Caco-2 (cell line): ENCODE data around the gene CNOT2. TPM values are rescaled to one million over a fixed set of nuclear protein-coding genes. Genes with fewer than 3 reads are reported as not detected.

Experiments
- BruUV-seq: library from RNA; stranded (reverse); fragments of 400-500 nt; replicated peaks from 2 replicates; lab custom pipeline; 2021; lab: Mats Ljungman, UMichigan
- CTCF ChIA-PET: fragments of 300-600 bp; sonication (Branson Sonifier 250); formaldehyde crosslinking; loops from one replicate; lab custom pipeline; 2022; ENCODE audit warnings: antibody characterized with exemption; lab: Charles Lee
- POLR2A ChIA-PET: fragments of 300-600 bp; sonication (Branson Sonifier 250); formaldehyde crosslinking; loops from one replicate; lab custom pipeline; 2022; ENCODE audit warnings: antibody characterized with exemption; lab: Charles Lee
- DNase-seq, 2 experiments: peaks; one replicate each; pipeline versions ENCODE4 v3.0.0 to v3.0.0-alpha.2; 2020 to 2022
- H3K27me3 ChIP-seq: replicated peaks from 2 replicates; pipeline ENCODE4 v1.6.0; 2011; ENCODE audit warnings: low read length; ENCODE audit not compliant: control insufficient read depth, insufficient read depth
- H3K36me3 ChIP-seq: 2 replicates; pipeline ENCODE4 v1.5.1; 2011; ENCODE audit warnings: low read length; ENCODE audit not compliant: control insufficient read depth, insufficient read depth
- H3K4me1 ChIP-seq: fragments of 250-450 bp; sonication (Bioruptor Pico); 2 replicates; pipeline ENCODE4 v1.5.1; 2020; ENCODE audit warnings: mild to moderate bottlenecking
- H3K4me3 ChIP-seq: 2 replicates; pipeline ENCODE4 v1.5.1; 2011; ENCODE audit warnings: low read depth, mild to moderate bottlenecking, control low read depth, low read length
- H3K9me3 ChIP-seq: fragments of 250-450 bp; sonication (Bioruptor Pico); 2 replicates; pipeline ENCODE4 v1.5.1; 2020; ENCODE audit warnings: mild to moderate bottlenecking, moderate library complexity
- H3K27ac Mint-ChIP-seq: one replicate; pipeline ENCODE4 v1.8.0; 2022; ENCODE audit warnings: mixed read lengths; ENCODE audit not compliant: unreplicated experiment
- H3K27me3 Mint-ChIP-seq: one replicate; pipeline ENCODE4 v1.8.0; 2022; ENCODE audit warnings: mixed read lengths; ENCODE audit not compliant: insufficient read depth, unreplicated experiment
- H3K36me3 Mint-ChIP-seq: one replicate; pipeline ENCODE4 v1.8.0; 2022; ENCODE audit warnings: mild to moderate bottlenecking, mixed read lengths; ENCODE audit not compliant: insufficient read depth, unreplicated experiment
- H3K4me1 Mint-ChIP-seq: one replicate; pipeline ENCODE4 v1.8.0; 2022; ENCODE audit warnings: low read depth, mixed read lengths; ENCODE audit not compliant: unreplicated experiment
- H3K4me3 Mint-ChIP-seq: one replicate; pipeline ENCODE4 v1.8.0; 2022; ENCODE audit warnings: mild to moderate bottlenecking, moderate library complexity, mixed read lengths; ENCODE audit not compliant: unreplicated experiment
- H3K9me3 Mint-ChIP-seq: one replicate; pipeline ENCODE4 v1.8.0; 2022; ENCODE audit warnings: mixed read lengths; ENCODE audit not compliant: unreplicated experiment
- CTCF ChIP-seq, 2 experiments: fragments of 200-600 bp in 1 of 2; IDR thresholded peaks; 1 replicate in 1 of 2; 2 replicates in 1 of 2; pipeline versions ENCODE4 v1.5.1 to v1.8.0; 2011 to 2022; ENCODE audit warnings: antibody characterized with exemption in 1 of 2, control low read depth in 1 of 2, inconsistent platforms in 1 of 2, low read depth in 1 of 2, low read length in 1 of 2, mild to moderate bottlenecking in 1 of 2, moderate library complexity in 1 of 2; ENCODE audit not compliant: insufficient read depth in 1 of 2, severe bottlenecking in 1 of 2, unreplicated experiment in 1 of 2
- intact Hi-C: fragments of 100-400 bp; cut with micrococcal nuclease; formaldehyde crosslinking; loops from one replicate; pipeline ENCODE4 v1.10.0; 2022; ENCODE audit not compliant: unreplicated experiment
- total RNA-seq: library from RNA; stranded (reverse); gene quantifications from 2 replicates; pipeline ENCODE4 v1.2.3, GENCODE V29; 2022

Gene CNOT2
- total RNA-seq, 1 experiment from 2014 or later, result 83.5 TPM

GRCh38 chr12:70400124-70400523 lies 156.9 kb downstream of the CNOT2 start:
- Mint-ChIP-seq H3K27me3 (peaks cover 5% of the 10 kb centered on the region), H3K36me3 (no peaks in the 10 kb centered on the region), H3K27ac (no peak overlapping the region), H3K4me3 (no peak overlapping the region), H3K4me1 (peaks cover 6% of the 10 kb centered on the region), H3K9me3 (no peaks in the 10 kb centered on the region)
- intact Hi-C loops, result no loop called here
- H3K4me1 ChIP-seq, result no peaks in the 10 kb centered on the region
- CTCF ChIA-PET, result no interaction called here
- H3K36me3 ChIP-seq, result no peaks in the 10 kb centered on the region
- no peak overlapping the region for H3K4me3 ChIP-seq
- no TSS peak for BruUV-seq
- H3K9me3 ChIP-seq, result no peaks in the 10 kb centered on the region
- DNase-seq, result no peak
- H3K27me3 ChIP-seq, result no peaks in the 10 kb centered on the region
- POLR2A ChIA-PET, result no interaction called here
- no peak for TF ChIP-seq CTCF (IDR thresholded peaks at IDR 0.05; ENCODE audit: insufficient read depth in 1 of 2, low read depth in 1 of 2, low read length in 1 of 2, severe bottlenecking in 1 of 2, unreplicated experiment in 1 of 2)

- Mint-ChIP-seq H3K27me3 (peaks cover 5% of the 10 kb centered on the region), H3K27ac (no peak overlapping the region), H3K4me3 (no peak overlapping the region), H3K4me1 (peaks cover 6% of the 10 kb centered on the region), H3K9me3 (no peaks in the 10 kb centered on the region), H3K36me3 (no peaks in the 10 kb centered on the region)
- ChIA-PET CTCF (interaction anchor here (0.6 to 1.0 kb wide), 2 partner anchors 88 to 174 kb away, joined by 3 to 9 read pairs; no protein-coding TSS in a partner anchor), POLR2A (interaction anchor here (0.5 kb wide), 1 partner anchor 1256 kb away, joined by 4 read pairs; no protein-coding TSS in a partner anchor)
- intact Hi-C loops, result loop anchor here (1.0 kb wide), 1 partner anchor 175 kb away; no protein-coding TSS in a partner anchor
- no TSS peak for BruUV-seq
- Histone ChIP-seq H3K27me3 (no peaks in the 10 kb centered on the region), H3K4me1 (no peaks in the 10 kb centered on the region), H3K4me3 (no peak overlapping the region), H3K9me3 (no peaks in the 10 kb centered on the region), H3K36me3 (no peaks in the 10 kb centered on the region)
- no peak for DNase-seq
- TF ChIP-seq CTCF (IDR thresholded peaks at IDR 0.05; ENCODE audit: insufficient read depth in 1 of 2, low read depth in 1 of 2, low read length in 1 of 2, severe bottlenecking in 1 of 2, unreplicated experiment in 1 of 2), result no peak
Measured at GRCh38 chr12:70402597-70402996, 159.4 kb downstream of the CNOT2 start.

- H3K36me3 ChIP-seq, result no peaks in the 10 kb centered on the region
- intact Hi-C loops, result no loop called here
- H3K4me1 Mint-ChIP-seq, result peaks cover 6% of the 10 kb centered on the region
- no peak overlapping the region for H3K4me3 Mint-ChIP-seq
- no peaks in the 10 kb centered on the region for H3K9me3 Mint-ChIP-seq
- no peak overlapping the region for H3K27ac Mint-ChIP-seq
- no peak overlapping the region for H3K4me3 ChIP-seq
- H3K4me1 ChIP-seq, result no peaks in the 10 kb centered on the region
- TF ChIP-seq CTCF (IDR thresholded peaks at IDR 0.05; ENCODE audit: insufficient read depth in 1 of 2, low read depth in 1 of 2, low read length in 1 of 2, severe bottlenecking in 1 of 2, unreplicated experiment in 1 of 2), result no peak
- H3K27me3 Mint-ChIP-seq, result peaks cover 6% of the 10 kb centered on the region
- no peaks in the 10 kb centered on the region for H3K36me3 Mint-ChIP-seq
- no peaks in the 10 kb centered on the region for H3K9me3 ChIP-seq
- H3K27me3 ChIP-seq, result no peaks in the 10 kb centered on the region
- no TSS peak for BruUV-seq
- DNase-seq, result no peak
- ChIA-PET POLR2A (no interaction called here), CTCF (no interaction called here)
Measured at GRCh38 chr12:70403826-70404225, 160.6 kb downstream of the CNOT2 start.

Other genes with a start within 250 kb of the CNOT2 start
- gene KCNMB4, start 122.9 kb downstream of the CNOT2 start, total RNA-seq, result 0.23 TPM in 1 of 2 replicates, not detected in the other